HG02885 (cell line): ENCODE results near the gene OLFM4.

Experiments
- ATAC-seq: cut with Tn5 transposase; IDR thresholded peaks from one replicate; pipeline ENCODE4 v1.9.1; 2021; ENCODE audit warnings: mild to moderate bottlenecking; ENCODE audit not compliant: unreplicated experiment, poor library complexity

OLFM4 gene

GRCh38 chr13:53060840-53061490, 32.4 kb downstream of the OLFM4 start:
- no peak for ATAC-seq

- ATAC-seq, result no peak
Measured at GRCh38 chr13:53064731-53065130, 36.1 kb downstream of the OLFM4 start.

GRCh38 chr13:53066411-53066810, 37.8 kb downstream of the OLFM4 start:
- no peak for ATAC-seq

- no peak for ATAC-seq
Measured at GRCh38 chr13:53068585-53069520, 40.2 kb downstream of the OLFM4 start.

GRCh38 chr13:53069800-53070199, 41.2 kb downstream of the OLFM4 start:
- no peak for ATAC-seq

- no peak for ATAC-seq
Measured at GRCh38 chr13:53073711-53074110, 45.1 kb downstream of the OLFM4 start.

GRCh38 chr13:53074114-53074513, 45.5 kb downstream of the OLFM4 start:
- ATAC-seq, result no peak

- no peak for ATAC-seq
Measured at GRCh38 chr13:53075356-53076041, 46.9 kb downstream of the OLFM4 start.

GRCh38 chr13:53079691-53080090, 51.1 kb downstream of the OLFM4 start:
- ATAC-seq, result no peak

GRCh38 chr13:53088871-53089270, 60.3 kb downstream of the OLFM4 start:
- no peak for ATAC-seq

GRCh38 chr13:53089951-53090350, 61.3 kb downstream of the OLFM4 start:
- ATAC-seq, result no peak

- ATAC-seq, result no peak
Measured at GRCh38 chr13:53090461-53090860, 61.8 kb downstream of the OLFM4 start.

- no peak for ATAC-seq
Measured at GRCh38 chr13:53092931-53093330, 64.3 kb downstream of the OLFM4 start.

GRCh38 chr13:53098455-53098854, 69.8 kb downstream of the OLFM4 start:
- no peak for ATAC-seq

- no peak for ATAC-seq
Measured at GRCh38 chr13:53100394-53101063, 71.9 kb downstream of the OLFM4 start.
